Tibial nerve (tissue), 3 donors: ENCODE data around the gene ANO8.

ENCODE experiments used
- CTCF ChIP-seq, 5 experiments: fragments of 200-600 bp in 3 of 5; fragments of 450-650 bp in 2 of 5; sonication (generic) in 3 of 5; IDR thresholded peaks; one replicate each; pipeline ENCODE4 v1.5.1; 2016 to 2019; ENCODE audit warnings: antibody characterized with exemption in 5 of 5, mild to moderate bottlenecking in 3 of 5, moderate library complexity in 2 of 5
- POLR2A ChIP-seq, 2 donors: fragments of 450-650 bp; IDR thresholded peaks; one replicate each; pipeline ENCODE4 v1.6.1; 2017; ENCODE audit warnings: antibody characterized with exemption in 2 of 2, mild to moderate bottlenecking in 2 of 2, moderate library complexity in 2 of 2

- TF ChIP-seq CTCF (IDR thresholded peaks at IDR 0.05) (no peak), POLR2A (IDR thresholded peaks at IDR 0.05) (no peak)
These were observed 9.5 kb downstream of the ANO8 start for GRCh38 chr19:17325133-17325532.
